ENCODE results near the gene RAB11FIP5.

GRCh38 chr2:73063472-73063871 is 49.3 kb downstream of the RAB11FIP5 start:
- TF ChIP-seq PPARA (CRISPR knock-in tag; IDR thresholded peaks at IDR 0.05; ENCODE audit: borderline replicate concordance) (no peak), ZFP30 (CRISPR knock-in tag; IDR thresholded peaks at IDR 0.05) (no peak), CREB5 (CRISPR knock-in tag; IDR thresholded peaks at IDR 0.05; ENCODE audit: low read depth) (no peak), OSR1 (CRISPR knock-in tag; IDR thresholded peaks at IDR 0.05) (no peak), ARNTL (CRISPR knock-in tag; IDR thresholded peaks at IDR 0.05; ENCODE audit: borderline replicate concordance, low read depth) (no peak), ZNF8 (CRISPR knock-in tag; IDR thresholded peaks at IDR 0.05) (no peak), BACH2 (CRISPR knock-in tag; IDR thresholded peaks at IDR 0.05; ENCODE audit: borderline replicate concordance) (no peak), SNAI2 (CRISPR knock-in tag; IDR thresholded peaks at IDR 0.05) (no peak)
